ENCODE measurements around the gene ATRNL1. TPM values are rescaled to one million over a fixed set of nuclear protein-coding genes. Genes with fewer than 3 reads are reported as not detected.

ATRNL1 gene
- total RNA-seq, 2 donors from 2014 or later = 0.37 to 2.9 TPM

DNA sequence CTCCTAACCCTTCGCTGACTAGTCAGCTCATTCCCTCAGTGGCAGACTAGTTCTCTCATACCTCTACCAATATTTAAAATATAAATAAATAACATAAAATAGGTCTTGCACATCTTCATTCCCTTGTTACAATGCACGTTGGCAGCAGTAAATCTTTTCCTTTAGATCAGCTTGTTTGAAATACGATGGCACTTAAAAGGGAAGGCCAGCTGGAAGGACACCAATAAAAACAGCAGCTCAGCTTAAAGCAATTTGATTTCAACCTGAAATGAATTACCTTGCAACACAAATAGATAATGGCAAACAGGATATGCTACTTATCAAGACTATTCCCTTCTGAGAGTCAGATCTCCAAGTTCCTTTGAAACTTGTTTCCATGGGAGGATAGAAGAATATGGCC lies 858.1 kb downstream of the ATRNL1 start:
- H3K9me3 ChIP-seq = no peaks in the 10 kb centered on the region
- H3K9ac ChIP-seq (ENCODE audit: low read depth in 2 of 2, low read length in 2 of 2) = no peak overlapping the region
- TF ChIP-seq, protein P1, sequence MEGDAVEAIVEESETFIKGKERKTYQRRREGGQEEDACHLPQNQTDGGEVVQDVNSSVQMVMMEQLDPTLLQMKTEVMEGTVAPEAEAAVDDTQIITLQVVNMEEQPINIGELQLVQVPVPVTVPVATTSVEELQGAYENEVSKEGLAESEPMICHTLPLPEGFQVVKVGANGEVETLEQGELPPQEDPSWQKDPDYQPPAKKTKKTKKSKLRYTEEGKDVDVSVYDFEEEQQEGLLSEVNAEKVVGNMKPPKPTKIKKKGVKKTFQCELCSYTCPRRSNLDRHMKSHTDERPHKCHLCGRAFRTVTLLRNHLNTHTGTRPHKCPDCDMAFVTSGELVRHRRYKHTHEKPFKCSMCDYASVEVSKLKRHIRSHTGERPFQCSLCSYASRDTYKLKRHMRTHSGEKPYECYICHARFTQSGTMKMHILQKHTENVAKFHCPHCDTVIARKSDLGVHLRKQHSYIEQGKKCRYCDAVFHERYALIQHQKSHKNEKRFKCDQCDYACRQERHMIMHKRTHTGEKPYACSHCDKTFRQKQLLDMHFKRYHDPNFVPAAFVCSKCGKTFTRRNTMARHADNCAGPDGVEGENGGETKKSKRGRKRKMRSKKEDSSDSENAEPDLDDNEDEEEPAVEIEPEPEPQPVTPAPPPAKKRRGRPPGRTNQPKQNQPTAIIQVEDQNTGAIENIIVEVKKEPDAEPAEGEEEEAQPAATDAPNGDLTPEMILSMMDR (IDR thresholded peaks at IDR 0.05) = no peak
- DNase-seq = no peak
- H3K4me1 ChIP-seq = no peaks in the 10 kb centered on the region
- no peaks in the 10 kb centered on the region for H3K27me3 ChIP-seq
- no peaks in the 10 kb centered on the region for H3K36me3 ChIP-seq
- no peak overlapping the region for H3K4me3 ChIP-seq
- intact Hi-C loops (cut with DNase I) = no loop called here
- H3K27ac ChIP-seq = no peak overlapping the region

DNA sequence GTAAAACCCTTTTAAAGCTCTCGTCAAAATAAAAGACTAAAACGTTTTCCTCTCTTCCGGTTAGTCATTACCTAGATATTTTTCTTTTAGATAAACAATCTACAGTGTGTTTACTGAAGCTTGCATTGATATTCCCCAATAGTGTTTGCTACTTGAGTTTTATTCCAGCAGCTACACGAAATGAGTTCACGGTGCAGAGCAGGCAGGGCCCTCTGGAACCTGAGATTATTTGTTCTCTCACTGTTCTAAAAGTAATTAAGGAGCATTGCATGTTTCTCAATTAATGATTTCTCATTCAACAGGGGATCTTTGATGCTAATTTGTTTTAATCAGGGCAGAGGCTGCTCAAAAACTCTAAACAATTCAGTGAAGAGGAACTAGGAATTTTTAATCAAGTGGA lies 860.1 kb downstream of the ATRNL1 start:
- H3K36me3 ChIP-seq = no peaks in the 10 kb centered on the region
- no peak for DNase-seq
- no peak overlapping the region for H3K4me3 ChIP-seq
- H3K27me3 ChIP-seq = no peaks in the 10 kb centered on the region
- H3K9me3 ChIP-seq = no peaks in the 10 kb centered on the region
- H3K9ac ChIP-seq (ENCODE audit: low read depth in 2 of 2, low read length in 2 of 2) = no peak overlapping the region
- TF ChIP-seq, protein P1 (IDR thresholded peaks at IDR 0.05) = no peak
- no peak overlapping the region for H3K27ac ChIP-seq
- intact Hi-C loops (cut with DNase I) = no loop called here
- H3K4me1 ChIP-seq = no peaks in the 10 kb centered on the region

DNA sequence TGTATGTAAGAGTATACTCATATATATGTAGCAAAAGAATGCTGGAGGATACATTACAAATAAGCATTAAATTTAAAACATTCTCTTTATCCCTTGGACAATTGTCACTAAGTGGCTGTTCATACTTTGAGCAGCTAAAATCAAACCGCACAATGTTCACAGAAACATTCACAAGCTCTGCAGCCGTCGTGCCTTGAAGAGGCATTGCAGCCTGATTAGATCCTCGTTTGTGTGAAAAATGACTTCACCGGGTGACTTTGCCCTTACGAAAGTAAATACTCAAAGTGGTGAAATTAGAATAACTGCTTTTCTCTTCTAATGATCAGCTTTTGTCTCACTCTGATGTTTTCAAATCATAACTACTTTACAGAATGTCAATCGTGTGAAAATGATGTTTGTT lies 860.8 kb downstream of the ATRNL1 start:
- intact Hi-C loops (cut with DNase I) = no loop called here
- Histone ChIP-seq H3K9ac (ENCODE audit: low read depth in 2 of 2, low read length in 2 of 2) (no peak overlapping the region), H3K4me3 (no peak overlapping the region), H3K27ac (no peak overlapping the region), H3K9me3 (no peaks in the 10 kb centered on the region), H3K36me3 (no peaks in the 10 kb centered on the region), H3K27me3 (no peaks in the 10 kb centered on the region), H3K4me1 (no peaks in the 10 kb centered on the region)
- DNase-seq = no peak
- TF ChIP-seq, protein P1 (IDR thresholded peaks at IDR 0.05) = no peak

DNA sequence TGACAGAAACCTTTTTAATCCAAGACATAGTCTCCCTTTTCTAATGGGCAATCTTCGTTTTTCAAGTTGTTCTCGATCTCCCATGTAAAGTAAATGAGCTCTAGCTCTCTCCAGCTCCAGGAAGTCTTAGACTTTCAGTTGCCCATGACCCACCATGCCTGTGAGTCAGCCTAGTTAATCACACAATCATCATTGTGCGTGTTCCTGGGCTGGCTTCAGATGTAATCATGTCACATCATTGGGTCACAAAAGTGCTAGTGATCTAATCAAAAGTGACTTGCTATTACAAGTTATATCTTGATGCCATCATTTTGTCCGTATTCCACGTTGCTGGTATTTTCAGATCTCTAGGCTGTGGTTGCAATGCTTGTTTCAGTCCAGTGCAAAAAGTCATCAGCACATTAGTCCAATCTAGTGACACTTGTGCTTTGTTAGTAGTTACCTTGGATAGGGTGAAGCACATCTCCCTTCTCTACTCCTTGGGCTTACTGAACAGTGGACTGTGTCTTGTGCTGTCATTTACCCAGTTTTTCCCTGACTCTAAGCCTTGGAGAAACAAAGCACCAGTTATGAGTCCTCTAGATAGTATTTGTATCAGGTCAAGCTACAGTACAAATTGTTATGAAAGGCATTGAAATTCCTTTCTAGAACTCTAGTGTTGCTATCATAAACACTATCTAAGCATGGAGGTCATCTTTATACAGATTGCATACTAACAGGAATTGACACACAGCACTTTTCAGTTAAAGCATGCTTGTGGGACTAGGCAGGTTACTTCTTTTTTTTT lies 863.3 kb downstream of the ATRNL1 start:
- Histone ChIP-seq H3K9ac (ENCODE audit: low read depth in 2 of 2, low read length in 2 of 2) (no peak overlapping the region), H3K36me3 (no peaks in the 10 kb centered on the region), H3K27me3 (no peaks in the 10 kb centered on the region), H3K4me1 (no peaks in the 10 kb centered on the region), H3K9me3 (no peaks in the 10 kb centered on the region), H3K4me3 (no peak overlapping the region), H3K27ac (no peak overlapping the region)
- no peak for DNase-seq
- TF ChIP-seq, protein P1 (IDR thresholded peaks at IDR 0.05) = no peak
- intact Hi-C loops (cut with DNase I) = no loop called here

DNA sequence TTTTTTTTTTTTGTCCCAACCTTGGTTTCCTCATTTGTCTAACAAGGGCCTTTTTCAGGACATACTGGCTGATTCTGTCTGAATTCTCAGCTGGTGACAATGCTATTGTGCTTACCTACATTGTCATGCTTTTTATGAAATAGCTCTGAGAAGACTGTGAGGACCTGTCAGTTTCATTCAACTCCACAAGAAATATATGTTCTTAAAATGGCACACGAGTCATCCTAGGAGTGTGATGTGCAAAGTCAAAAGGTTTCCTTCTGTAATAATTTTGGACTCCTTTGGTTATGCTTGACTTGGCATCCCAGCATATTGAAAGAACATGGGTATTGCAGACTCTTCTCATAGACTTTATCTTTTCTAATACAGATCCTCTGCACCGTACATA lies 863.8 kb downstream of the ATRNL1 start:
- Histone ChIP-seq H3K9me3 (no peaks in the 10 kb centered on the region), H3K4me3 (no peak overlapping the region), H3K36me3 (no peaks in the 10 kb centered on the region), H3K9ac (ENCODE audit: low read depth in 2 of 2, low read length in 2 of 2) (no peak overlapping the region), H3K4me1 (no peaks in the 10 kb centered on the region), H3K27me3 (no peaks in the 10 kb centered on the region), H3K27ac (no peak overlapping the region)
- intact Hi-C loops (cut with DNase I) = no loop called here
- DNase-seq = no peak
- TF ChIP-seq, protein P1 (IDR thresholded peaks at IDR 0.05) = no peak

All from colonic mucosa (tissue), 4 donors.